H1 (cell line): ENCODE measurements around the gene BARX2. TPM values are rescaled to one million over a fixed set of nuclear protein-coding genes. Genes with fewer than 3 reads are reported as not detected.

Source experiments
- CTCF ChIA-PET: fragments of 300-600 bp; sonication (Branson Sonifier 250); formaldehyde crosslinking; loops from one replicate; lab custom pipeline; 2021; ENCODE audit not compliant: partially characterized antibody; lab: Charles Lee
- POLR2A ChIA-PET: fragments of 300-600 bp; sonication (Branson Sonifier 250); formaldehyde crosslinking; loops from one replicate; lab custom pipeline; 2021; ENCODE audit warnings: inconsistent platforms; ENCODE audit not compliant: partially characterized antibody; lab: Charles Lee
- DNase-seq, 2 experiments: peaks; one replicate each; pipeline versions ENCODE4 v3.0.0 to v3.0.0-alpha.2; 2010 to 2022; ENCODE audit warnings: low spot score in 2 of 2, low read depth in 1 of 2, mixed read lengths in 1 of 2
- FAIRE-seq: peaks from 2 replicates; lab custom pipeline; 2011; peaks lifted over from hg19 to GRCh38; lab: Jason Lieb, UNC
- H2AFZ ChIP-seq: 2 replicates; pipeline ENCODE4 v1.8.1; 2012; ENCODE audit warnings: low read length, inconsistent platforms
- H2AK5ac ChIP-seq: 2 replicates; pipeline ENCODE4 v1.6.1; 2013; ENCODE audit warnings: low read depth, low read length
- H2BK120ac ChIP-seq: replicated peaks from 2 replicates; pipeline ENCODE3; 2013; ENCODE audit warnings: low read depth, low read length, inconsistent platforms
- H2BK12ac ChIP-seq: 2 replicates; pipeline ENCODE4 v1.6.1; 2013; ENCODE audit warnings: low read depth, low read length
- H2BK15ac ChIP-seq: 2 replicates; pipeline ENCODE4 v1.6.1; 2013; ENCODE audit warnings: low read length
- H2BK20ac ChIP-seq: 2 replicates; pipeline ENCODE4 v1.6.1; 2013; ENCODE audit warnings: low read length
- H2BK5ac ChIP-seq: 2 replicates; pipeline ENCODE4 v1.6.1; 2013; ENCODE audit warnings: low read depth, low read length
- H3K14ac ChIP-seq: 2 replicates; pipeline ENCODE4 v1.6.1; 2013; ENCODE audit warnings: inconsistent platforms; ENCODE audit not compliant: insufficient read length
- H3K18ac ChIP-seq: 2 replicates; pipeline ENCODE4 v1.6.1; 2013; ENCODE audit warnings: low read length; ENCODE audit errors: extremely low read depth
- H3K23ac ChIP-seq: 2 replicates; pipeline ENCODE4 v1.6.1; 2013; ENCODE audit warnings: inconsistent platforms; ENCODE audit not compliant: insufficient read length
- H3K23me2 ChIP-seq: 2 replicates; pipeline ENCODE4 v1.6.1; 2013; ENCODE audit warnings: low read depth, low read length
- H3K27ac ChIP-seq: 2 replicates; pipeline ENCODE4 v1.6.1; 2011; ENCODE audit warnings: low read depth, low read length, inconsistent platforms
- H3K27me3 ChIP-seq, 4 experiments: replicated peaks in 1 of 4; 1 replicate in 1 of 4; 2 replicates in 3 of 4; pipeline versions ENCODE4 v1.6.1 to v1.8.1; 2011 to 2013; ENCODE audit warnings: low read length in 3 of 4, mild to moderate bottlenecking in 3 of 4, inconsistent platforms in 2 of 4, mixed read lengths in 2 of 4, moderate library complexity in 1 of 4; ENCODE audit not compliant: control insufficient read depth in 3 of 4, insufficient read depth in 3 of 4; ENCODE audit errors: extremely low read depth in 1 of 4
- H3K36me3 ChIP-seq, 4 experiments: 2 replicates each; pipeline versions ENCODE4 v1.6.1 to v1.8.1; 2011 to 2013; ENCODE audit warnings: mild to moderate bottlenecking in 4 of 4, low read length in 3 of 4, moderate library complexity in 2 of 4, control low read depth in 1 of 4, inconsistent platforms in 1 of 4; ENCODE audit not compliant: insufficient read depth in 4 of 4, control insufficient read depth in 2 of 4
- H3K4ac ChIP-seq: replicated peaks from 2 replicates; pipeline ENCODE3; 2013; ENCODE audit warnings: low read length, low read depth, mixed read lengths, inconsistent platforms; ENCODE audit not compliant: insufficient read length
- H3K4me1 ChIP-seq, 4 experiments: replicated peaks in 1 of 4; 1 replicate in 1 of 4; 2 replicates in 3 of 4; pipeline versions ENCODE4 v1.6.1 to v1.8.1; 2011 to 2013; ENCODE audit warnings: low read length in 3 of 4, inconsistent platforms in 2 of 4, mixed read lengths in 1 of 4; ENCODE audit not compliant: insufficient read depth in 4 of 4, control insufficient read depth in 3 of 4
- H3K4me2 ChIP-seq, 2 experiments: 2 replicates each; pipeline versions ENCODE4 v1.6.1 to v1.8.1; 2011 to 2013; ENCODE audit warnings: low read depth in 2 of 2, low read length in 2 of 2, control low read depth in 1 of 2, inconsistent platforms in 1 of 2, mild to moderate bottlenecking in 1 of 2; ENCODE audit not compliant: insufficient read depth in 1 of 2
- H3K4me3 ChIP-seq, 4 experiments: fragments of 200-600, 300-600 bp in 1 of 4; sonication (generic), shearing (Covaris generic), sonication (Bioruptor Twin) in 1 of 4; 2 replicates each; pipeline versions ENCODE4 v1.5.1 to v1.8.1; 2011 to 2016; ENCODE audit warnings: low read length in 4 of 4, low read depth in 3 of 4, control low read depth in 2 of 4, inconsistent platforms in 2 of 4, mild to moderate bottlenecking in 2 of 4, mixed read lengths in 1 of 4, moderate library complexity in 1 of 4; ENCODE audit not compliant: insufficient read depth in 2 of 4; ENCODE audit errors: extremely low read depth in 1 of 4
- H3K56ac ChIP-seq: replicated peaks from 2 replicates; pipeline ENCODE3; 2013; ENCODE audit warnings: low read depth, mild to moderate bottlenecking, mixed read lengths, low read length, inconsistent platforms; ENCODE audit not compliant: insufficient read length
- H3K79me1 ChIP-seq: 2 replicates; pipeline ENCODE4 v1.6.1; 2013; ENCODE audit warnings: low read depth, low read length, control low read depth
- H3K79me2 ChIP-seq, 2 experiments: 2 replicates each; pipeline versions ENCODE4 v1.6.1 to v1.8.1; 2012 to 2013; ENCODE audit warnings: low read length in 2 of 2, mild to moderate bottlenecking in 2 of 2, inconsistent platforms in 1 of 2; ENCODE audit not compliant: insufficient read depth in 2 of 2, control insufficient read depth in 1 of 2
- H3K9ac ChIP-seq, 4 experiments: replicated peaks in 1 of 4; 1 replicate in 1 of 4; 2 replicates in 3 of 4; pipeline versions ENCODE4 v1.6.1 to v1.8.1; 2011 to 2013; ENCODE audit warnings: low read depth in 3 of 4, low read length in 3 of 4, control low read depth in 2 of 4, mild to moderate bottlenecking in 2 of 4, moderate library complexity in 2 of 4, inconsistent platforms in 1 of 4; ENCODE audit errors: extremely low read depth in 1 of 4
- H3K9me3 ChIP-seq, 2 experiments: 2 replicates each; pipeline versions ENCODE4 v1.6.1 to v1.8.1; 2012 to 2013; ENCODE audit warnings: mild to moderate bottlenecking in 2 of 2, moderate library complexity in 2 of 2, control low read depth in 1 of 2, inconsistent platforms in 1 of 2, low read depth in 1 of 2, low read length in 1 of 2, mixed read lengths in 1 of 2; ENCODE audit not compliant: insufficient read depth in 2 of 2
- H4K20me1 ChIP-seq, 2 experiments: replicated peaks in 1 of 2; 2 replicates each; pipeline versions ENCODE3 to v1.8.1; 2011 to 2013; ENCODE audit warnings: inconsistent platforms in 2 of 2, low read length in 2 of 2, mild to moderate bottlenecking in 1 of 2; ENCODE audit not compliant: insufficient read depth in 2 of 2, control insufficient read depth in 1 of 2
- H4K5ac ChIP-seq: 2 replicates; pipeline ENCODE4 v1.6.1; 2013; ENCODE audit warnings: low read length, low read depth, mixed read lengths, inconsistent platforms; ENCODE audit not compliant: insufficient read length
- H4K8ac ChIP-seq: 2 replicates; pipeline ENCODE4 v1.8.0; 2013; ENCODE audit warnings: mild to moderate bottlenecking, moderate library complexity, low read length, inconsistent platforms; ENCODE audit not compliant: insufficient read depth; ENCODE audit errors: extremely low read depth
- H4K91ac ChIP-seq: replicated peaks from 2 replicates; pipeline ENCODE3; 2013; ENCODE audit warnings: low read length, mixed read lengths, inconsistent platforms; ENCODE audit not compliant: insufficient read length
- ATF3 ChIP-seq: IDR thresholded peaks from 2 replicates; pipeline ENCODE4 v1.6.1; 2011; ENCODE audit warnings: low read depth, mild to moderate bottlenecking, low read length; ENCODE audit not compliant: insufficient read depth
- BACH1 ChIP-seq: IDR thresholded peaks from 2 replicates; pipeline ENCODE4 v1.6.1; 2012; ENCODE audit warnings: low read length, improper control_type of control experiment
- CBX5 ChIP-seq: fragments of 300-800, 300-1000 bp; sonication (generic); IDR thresholded peaks from 2 replicates; pipeline ENCODE4 v1.7.1; 2016; ENCODE audit warnings: antibody characterized with exemption, low read length, low read depth
- CTBP2 ChIP-seq: IDR thresholded peaks from 2 replicates; pipeline ENCODE4 v1.7.0; 2011; ENCODE audit warnings: borderline replicate concordance, mild to moderate bottlenecking, moderate library complexity, mixed read lengths, low read length; ENCODE audit not compliant: insufficient read depth, insufficient read length
- EP300 ChIP-seq, 2 experiments: IDR thresholded peaks; 1 replicate in 1 of 2; 2 replicates in 1 of 2; pipeline ENCODE4 v1.6.1; 2011 to 2012; ENCODE audit warnings: low read depth in 2 of 2, low read length in 2 of 2, mild to moderate bottlenecking in 2 of 2, borderline replicate concordance in 1 of 2, inconsistent platforms in 1 of 2, moderate library complexity in 1 of 2
- POLR2A ChIP-seq, 2 experiments: IDR thresholded peaks; 1 replicate in 1 of 2; 2 replicates in 1 of 2; pipeline ENCODE4 v1.6.1; 2011; ENCODE audit warnings: low read depth in 2 of 2, low read length in 2 of 2, mild to moderate bottlenecking in 2 of 2; ENCODE audit errors: control extremely low read depth in 1 of 2
- POLR2AphosphoS5 ChIP-seq: IDR thresholded peaks from 2 replicates; pipeline ENCODE4 v1.6.1; 2011; ENCODE audit warnings: low read depth, low read length
- RXRA ChIP-seq: IDR thresholded peaks from 2 replicates; pipeline ENCODE4 v1.6.1; 2011; ENCODE audit warnings: low read depth, mild to moderate bottlenecking, low read length, moderate library complexity; ENCODE audit not compliant: insufficient read depth
- SAP30 ChIP-seq: fragments of 300-600 bp; sonication (generic); IDR thresholded peaks from 2 replicates; pipeline ENCODE4 v1.7.1; 2012; ENCODE audit warnings: low read length, moderate library complexity, mild to moderate bottlenecking, inconsistent platforms; ENCODE audit not compliant: insufficient read depth, insufficient replicate concordance
- TCF12 ChIP-seq: IDR thresholded peaks from 2 replicates; pipeline ENCODE4 v1.6.1; 2011; ENCODE audit warnings: low read depth, mild to moderate bottlenecking, low read length
- WGBS, 2 experiments: shearing (Covaris generic) in 1 of 2; methylation state at CpG; one replicate each; pipeline versions ENCODE4 v1.1.6 to v1.1.7; 2013 to 2015; ENCODE audit warnings: low lambda C conversion rate in 2 of 2, mixed read lengths in 2 of 2, inconsistent platforms in 1 of 2, low coverage in 1 of 2, missing lambda C conversion rate in 1 of 2; ENCODE audit not compliant: insufficient replicate concordance in 2 of 2, insufficient coverage in 1 of 2, insufficient read length in 1 of 2; ENCODE audit errors: extremely low coverage in 1 of 2, missing lambda C conversion rate in 1 of 2; 5-methylcytosine and 5-hydroxymethylcytosine counted together
- polyA plus RNA-seq, 7 experiments: library from polyadenylated mRNA; depleted of rRNA in 3 of 7; stranded (reverse) in 5 of 7; unstranded in 2 of 7; fragments of >200 nt in 5 of 7; fragments of 200-250 nt in 2 of 7; gene quantifications; 1 replicate in 5 of 7; 2 replicates in 1 of 7; 4 replicates in 1 of 7; pipeline versions ENCODE4 v1.2.1 to v1.2.3, GENCODE V29; 2011 to 2013; ENCODE audit warnings: missing spikeins in 2 of 7, mixed read lengths in 2 of 7
- total RNA-seq: library from RNA; stranded (reverse); fragmentation: NEBNext Ultra II Directional; extraction: Animal tissue kit (Norgen Biotek cat#: 25700); gene quantifications from 2 replicates; pipeline ENCODE4 v1.2.1, GENCODE V29; 2021
- TF ChIP-seq, protein P1 (sequence below), 3 experiments: IDR thresholded peaks; 1 replicate in 2 of 3; 2 replicates in 1 of 3; pipeline versions ENCODE4 v1.5.1 to v1.6.1; 2011; ENCODE audit warnings: low read length in 3 of 3, mild to moderate bottlenecking in 3 of 3, inconsistent platforms in 2 of 3, low read depth in 1 of 3, moderate library complexity in 1 of 3; ENCODE audit not compliant: insufficient read depth in 1 of 3; ENCODE audit errors: control extremely low read depth in 1 of 3

The BARX2 gene
- total and polyA plus RNA-seq, 2 of the 8 experiments (the other 6 are each of a cell fraction or from before 2014, with no cell fraction given): not detected

GRCh38 chr11:129383060-129383459 lies 7.4 kb downstream of the BARX2 start:
- ChIA-PET CTCF (interaction anchor here (1.2 to 2.2 kb wide), 3 partner anchors 13 to 313 kb away, joined by 4 to 5 read pairs (median 4); no protein-coding TSS in a partner anchor), POLR2A (no interaction called here)
- H4K8ac ChIP-seq: no peak overlapping the region
- no peak for TF ChIP-seq CTBP2
- no peak for TF ChIP-seq RXRA
- TF ChIP-seq ATF3: no peak
- TF ChIP-seq TCF12: no peak
- TF ChIP-seq BACH1: no peak
- no peak for TF ChIP-seq EP300 (IDR thresholded peaks at IDR 0.05; ENCODE audit: borderline replicate concordance in 1 of 2, low read depth in 2 of 2, low read length in 2 of 2)
- no peak for TF ChIP-seq POLR2A (IDR thresholded peaks at IDR 0.05; ENCODE audit: control extremely low read depth in 1 of 2, low read depth in 2 of 2, low read length in 2 of 2)
- TF ChIP-seq SAP30: no peak
- no peak for TF ChIP-seq POLR2AphosphoS5
- TF ChIP-seq, protein P1, sequence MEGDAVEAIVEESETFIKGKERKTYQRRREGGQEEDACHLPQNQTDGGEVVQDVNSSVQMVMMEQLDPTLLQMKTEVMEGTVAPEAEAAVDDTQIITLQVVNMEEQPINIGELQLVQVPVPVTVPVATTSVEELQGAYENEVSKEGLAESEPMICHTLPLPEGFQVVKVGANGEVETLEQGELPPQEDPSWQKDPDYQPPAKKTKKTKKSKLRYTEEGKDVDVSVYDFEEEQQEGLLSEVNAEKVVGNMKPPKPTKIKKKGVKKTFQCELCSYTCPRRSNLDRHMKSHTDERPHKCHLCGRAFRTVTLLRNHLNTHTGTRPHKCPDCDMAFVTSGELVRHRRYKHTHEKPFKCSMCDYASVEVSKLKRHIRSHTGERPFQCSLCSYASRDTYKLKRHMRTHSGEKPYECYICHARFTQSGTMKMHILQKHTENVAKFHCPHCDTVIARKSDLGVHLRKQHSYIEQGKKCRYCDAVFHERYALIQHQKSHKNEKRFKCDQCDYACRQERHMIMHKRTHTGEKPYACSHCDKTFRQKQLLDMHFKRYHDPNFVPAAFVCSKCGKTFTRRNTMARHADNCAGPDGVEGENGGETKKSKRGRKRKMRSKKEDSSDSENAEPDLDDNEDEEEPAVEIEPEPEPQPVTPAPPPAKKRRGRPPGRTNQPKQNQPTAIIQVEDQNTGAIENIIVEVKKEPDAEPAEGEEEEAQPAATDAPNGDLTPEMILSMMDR (IDR thresholded peaks at IDR 0.05; ENCODE audit: control extremely low read depth in 1 of 3, insufficient read depth in 1 of 3, low read depth in 1 of 3, low read length in 3 of 3): no peak
- no peak for TF ChIP-seq CBX5

More at GRCh38 chr11:129383060-129383459, 7.4 kb downstream of the BARX2 start:
- Histone ChIP-seq H3K27ac (no peak overlapping the region), H3K14ac (no peak overlapping the region), H3K18ac (no peak overlapping the region), H2BK120ac (no peak overlapping the region), H3K9ac (no peak overlapping the region), H2BK15ac (no peak overlapping the region), H3K23ac (no peak overlapping the region), H4K5ac (no peak overlapping the region), H2AK5ac (no peak overlapping the region), H3K79me1 (no peaks in the 10 kb centered on the region), H3K4ac (no peak overlapping the region), H2BK5ac (no peak overlapping the region), H3K79me2 (no peaks in the 10 kb centered on the region), H3K4me3 (no peak overlapping the region), H2AFZ (no peak overlapping the region), H4K91ac (no peak overlapping the region), H3K36me3 (no peaks in the 10 kb centered on the region), H4K20me1 (no peaks in the 10 kb centered on the region), H3K56ac (no peak overlapping the region), H3K27me3 (peaks cover 0 to 1% (median 0%) of the 10 kb centered on the region in 4 experiments; a peak in 3 of 7 replicates), H3K4me1 (no peaks in the 10 kb centered on the region), H3K23me2 (no peaks in the 10 kb centered on the region), H2BK12ac (no peak overlapping the region), H3K4me2 (no peak overlapping the region), H2BK20ac (no peak overlapping the region), H3K9me3 (no peaks in the 10 kb centered on the region)
- FAIRE-seq (no peak), DNase-seq (no peak)
- WGBS, 2 experiments: 96% methylated on average over 3 of the region's 3 CpGs; no CpG with 5 or more reads in 1 of the 2 experiments
